Tibial nerve (tissue), 4 donors: Measurements from ENCODE around the gene ASXL3. TPM values are rescaled to one million over a fixed set of nuclear protein-coding genes. Genes with fewer than 3 reads are reported as not detected.

Experiments used
- DNase-seq, 2 donors: peaks; one replicate each; pipeline ENCODE4 v3.0.0-alpha.2; 2019; ENCODE audit warnings: low spot score in 2 of 2
- H3K27ac ChIP-seq, 4 donors: fragments of 200-600 bp; sonication (generic) in 3 of 4; one replicate each; pipeline ENCODE4 v1.5.1; 2017 to 2019; ENCODE audit warnings: mild to moderate bottlenecking in 1 of 4
- H3K27me3 ChIP-seq, 2 donors: fragments of 200-600 bp; sonication (generic) in 1 of 2; one replicate each; pipeline versions ENCODE4 v1.5.1 to v1.6.0; 2017 to 2019
- H3K36me3 ChIP-seq, 3 donors: fragments of 200-600 bp; sonication (generic); one replicate each; pipeline ENCODE4 v1.5.1; 2018 to 2019
- H3K4me1 ChIP-seq, 4 donors: fragments of 200-600 bp; sonication (generic) in 3 of 4; one replicate each; pipeline ENCODE4 v1.5.1; 2017 to 2019
- H3K4me3 ChIP-seq, 4 donors: fragments of 200-600 bp; sonication (generic) in 3 of 4; one replicate each; pipeline ENCODE4 v1.5.1; 2017 to 2019; ENCODE audit warnings: mild to moderate bottlenecking in 1 of 4, moderate library complexity in 1 of 4
- H3K9me3 ChIP-seq, 4 donors: fragments of 200-600 bp; sonication (generic) in 3 of 4; one replicate each; pipeline ENCODE4 v1.5.1; 2017 to 2019
- EP300 ChIP-seq, 2 donors: sonication (generic); formaldehyde crosslinking; IDR thresholded peaks; one replicate each; pipeline ENCODE4 v1.6.1; 2017; ENCODE audit warnings: antibody characterized with exemption in 2 of 2, mild to moderate bottlenecking in 1 of 2
- POLR2A ChIP-seq, 2 donors: fragments of 450-650 bp; IDR thresholded peaks; one replicate each; pipeline ENCODE4 v1.6.1; 2017; ENCODE audit warnings: antibody characterized with exemption in 2 of 2, mild to moderate bottlenecking in 2 of 2, moderate library complexity in 2 of 2
- WGBS, 2 donors: methylation state at CpG; one replicate each; pipeline ENCODE4 v1.1.5; 2018; 5-methylcytosine and 5-hydroxymethylcytosine counted together
- total RNA-seq, 4 donors: library from RNA; depleted of rRNA; stranded (reverse); fragments of >200 nt; gene quantifications; one replicate each; pipeline ENCODE4 v1.1.0, GENCODE V29; 2016
- TF ChIP-seq, protein P1 (sequence below), 5 experiments: fragments of 200-600 bp in 3 of 5; fragments of 450-650 bp in 2 of 5; sonication (generic) in 3 of 5; IDR thresholded peaks; one replicate each; pipeline ENCODE4 v1.5.1; 2016 to 2019; ENCODE audit warnings: antibody characterized with exemption in 5 of 5, mild to moderate bottlenecking in 3 of 5, moderate library complexity in 2 of 5

Gene ASXL3
- total RNA-seq, 4 donors from 2014 or later, result 3.7 to 7.2 (median 6.2) TPM

DNA sequence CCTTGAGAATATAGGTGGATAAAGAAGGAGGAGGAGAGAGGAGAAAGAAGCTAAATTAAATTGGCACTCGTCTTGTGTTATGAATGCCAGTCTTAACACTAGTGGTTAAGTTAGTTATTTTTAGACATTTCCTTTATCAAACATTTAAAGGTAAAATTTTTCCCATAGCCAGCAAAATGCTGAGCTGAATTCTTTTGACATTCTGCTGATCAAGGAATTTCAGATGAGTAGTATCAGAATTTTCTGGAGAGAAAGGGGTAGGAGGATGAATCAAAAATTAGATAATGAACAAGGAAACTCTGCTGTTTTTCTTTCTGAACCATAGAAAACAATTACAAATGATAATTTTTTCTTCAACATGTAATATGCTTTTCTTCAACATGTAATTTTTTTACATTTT is 52.5 kb downstream of the ASXL3 start:
- peaks cover 0 to under 1% (median 0%) of the 10 kb centered on the region in 4 donors for H3K4me1 ChIP-seq
- no peak for DNase-seq
- no peak overlapping the region for H3K4me3 ChIP-seq
- no peaks in the 10 kb centered on the region for H3K9me3 ChIP-seq
- no peaks in the 10 kb centered on the region for H3K36me3 ChIP-seq
- no peaks in the 10 kb centered on the region for H3K27me3 ChIP-seq
- no peak overlapping the region for H3K27ac ChIP-seq
- WGBS, 2 donors, result 86 to 88% methylated on average over 1 of the region's 1 CpG
- TF ChIP-seq, protein P1, sequence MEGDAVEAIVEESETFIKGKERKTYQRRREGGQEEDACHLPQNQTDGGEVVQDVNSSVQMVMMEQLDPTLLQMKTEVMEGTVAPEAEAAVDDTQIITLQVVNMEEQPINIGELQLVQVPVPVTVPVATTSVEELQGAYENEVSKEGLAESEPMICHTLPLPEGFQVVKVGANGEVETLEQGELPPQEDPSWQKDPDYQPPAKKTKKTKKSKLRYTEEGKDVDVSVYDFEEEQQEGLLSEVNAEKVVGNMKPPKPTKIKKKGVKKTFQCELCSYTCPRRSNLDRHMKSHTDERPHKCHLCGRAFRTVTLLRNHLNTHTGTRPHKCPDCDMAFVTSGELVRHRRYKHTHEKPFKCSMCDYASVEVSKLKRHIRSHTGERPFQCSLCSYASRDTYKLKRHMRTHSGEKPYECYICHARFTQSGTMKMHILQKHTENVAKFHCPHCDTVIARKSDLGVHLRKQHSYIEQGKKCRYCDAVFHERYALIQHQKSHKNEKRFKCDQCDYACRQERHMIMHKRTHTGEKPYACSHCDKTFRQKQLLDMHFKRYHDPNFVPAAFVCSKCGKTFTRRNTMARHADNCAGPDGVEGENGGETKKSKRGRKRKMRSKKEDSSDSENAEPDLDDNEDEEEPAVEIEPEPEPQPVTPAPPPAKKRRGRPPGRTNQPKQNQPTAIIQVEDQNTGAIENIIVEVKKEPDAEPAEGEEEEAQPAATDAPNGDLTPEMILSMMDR (IDR thresholded peaks at IDR 0.05), result no peak
- TF ChIP-seq EP300 (IDR thresholded peaks at IDR 0.05) (no peak), POLR2A (IDR thresholded peaks at IDR 0.05) (no peak)

DNA sequence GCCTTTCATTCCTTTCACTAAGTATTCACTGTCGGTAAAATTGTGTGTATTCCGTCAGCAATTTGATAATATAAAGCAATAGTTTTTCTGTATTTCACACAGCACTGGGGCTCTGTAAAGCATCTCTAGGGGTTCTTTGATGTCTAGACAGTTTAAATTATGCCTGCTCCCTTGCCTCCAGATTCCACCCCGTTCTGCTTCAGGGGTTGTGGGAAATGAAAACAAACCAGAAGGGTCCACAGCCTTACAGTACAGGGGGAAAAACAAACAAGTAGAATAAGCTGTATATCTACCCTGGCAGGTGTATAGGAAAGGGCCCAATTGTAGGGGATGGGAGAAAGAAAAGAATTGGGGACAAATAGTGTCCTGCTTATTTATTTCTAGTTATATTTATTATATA is 63.1 kb downstream of the ASXL3 start:
- WGBS, 2 donors, result 72 to 80% methylated on average over 3 of the region's 3 CpGs
- DNase-seq, result no peak
- TF ChIP-seq POLR2A (IDR thresholded peaks at IDR 0.05) (no peak), EP300 (IDR thresholded peaks at IDR 0.05) (no peak)
- TF ChIP-seq, protein P1 (IDR thresholded peaks at IDR 0.05), result no peak

DNA sequence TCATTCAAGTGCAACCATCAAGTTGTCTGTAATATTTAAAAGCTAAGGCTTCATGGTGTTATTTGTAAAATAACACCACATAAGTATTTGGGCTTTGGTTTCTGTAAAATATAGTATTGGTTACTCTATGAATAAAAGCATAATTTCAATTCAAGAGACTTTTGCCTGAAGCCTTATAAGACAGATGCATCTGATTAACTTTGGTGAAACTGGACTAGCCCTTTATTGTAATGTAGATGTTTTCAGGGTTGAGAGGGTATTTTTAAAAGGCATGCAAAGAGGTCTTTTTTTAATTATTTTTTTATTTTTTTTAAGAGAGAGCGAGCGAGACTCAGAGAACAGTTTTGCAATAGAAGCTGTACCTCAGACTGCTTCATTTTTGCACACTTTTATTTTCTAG is 66.5 kb downstream of the ASXL3 start:
- Histone ChIP-seq H3K27me3 (no peaks in the 10 kb centered on the region), H3K27ac (no peak overlapping the region), H3K4me1 (no peaks in the 10 kb centered on the region), H3K36me3 (no peaks in the 10 kb centered on the region), H3K9me3 (no peaks in the 10 kb centered on the region), H3K4me3 (no peak overlapping the region)
- DNase-seq, result no peak
- TF ChIP-seq, protein P1 (IDR thresholded peaks at IDR 0.05), result no peak
- no peak for TF ChIP-seq POLR2A (IDR thresholded peaks at IDR 0.05)
- no peak for TF ChIP-seq EP300 (IDR thresholded peaks at IDR 0.05)
- WGBS, 2 donors, result 82 to 88% methylated on average over 2 of the region's 2 CpGs

More for the DNA sequence above, 63.1 kb downstream of the ASXL3 start:
- H3K27ac ChIP-seq, result no peak overlapping the region
- no peaks in the 10 kb centered on the region for H3K27me3 ChIP-seq
- H3K9me3 ChIP-seq, result no peaks in the 10 kb centered on the region
- H3K4me3 ChIP-seq, result no peak overlapping the region
- H3K4me1 ChIP-seq, result no peaks in the 10 kb centered on the region
- no peaks in the 10 kb centered on the region for H3K36me3 ChIP-seq

DNA sequence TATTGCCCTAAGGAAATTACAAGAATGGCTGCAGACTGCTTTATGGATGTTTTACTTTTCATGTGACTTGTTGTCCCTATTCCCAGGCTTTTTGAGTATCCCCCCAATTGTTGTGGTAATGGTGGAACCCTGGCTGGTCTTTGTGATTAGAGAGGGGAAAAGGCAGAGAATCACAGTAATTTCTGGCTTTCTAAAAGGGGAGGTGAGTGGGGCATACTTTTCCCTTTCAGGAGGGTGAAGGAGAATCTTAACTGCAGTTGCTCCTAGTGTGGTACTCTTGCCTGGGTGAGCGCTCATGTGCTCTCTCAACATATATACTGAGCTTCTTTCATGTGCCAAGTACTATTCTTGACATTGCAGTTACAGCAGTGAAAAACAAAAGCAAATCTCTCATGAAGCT is 69.3 kb downstream of the ASXL3 start:
- no peaks in the 10 kb centered on the region for H3K9me3 ChIP-seq
- H3K27ac ChIP-seq, result no peak overlapping the region
- no peaks in the 10 kb centered on the region for H3K36me3 ChIP-seq
- no peaks in the 10 kb centered on the region for H3K4me1 ChIP-seq
- no peak overlapping the region for H3K4me3 ChIP-seq
- no peaks in the 10 kb centered on the region for H3K27me3 ChIP-seq
- no peak for DNase-seq
- 96% methylated on average over 1 of the region's 1 CpG for WGBS, 2 donors
- no peak for TF ChIP-seq POLR2A (IDR thresholded peaks at IDR 0.05)
- TF ChIP-seq, protein P1 (IDR thresholded peaks at IDR 0.05), result no peak
- TF ChIP-seq EP300 (IDR thresholded peaks at IDR 0.05), result no peak

DNA sequence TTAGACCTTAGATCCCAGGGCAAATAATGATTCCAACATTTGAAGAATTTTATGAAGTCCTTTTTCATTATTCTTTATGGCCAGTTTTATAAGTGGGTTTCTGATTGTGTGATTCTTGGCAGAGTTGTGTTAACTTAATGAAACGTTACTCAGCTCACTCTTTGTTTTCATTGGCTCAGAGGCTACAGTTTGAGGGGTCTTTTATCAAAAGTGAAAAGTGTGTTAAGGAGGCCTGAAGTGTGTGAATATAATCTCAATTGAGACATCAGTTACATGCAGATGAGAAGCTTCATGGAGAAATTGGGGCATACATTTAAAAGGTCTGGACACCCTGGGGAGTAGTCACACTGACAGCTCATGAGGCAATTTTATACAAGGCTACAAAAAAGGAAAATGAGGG is 74.6 kb downstream of the ASXL3 start:
- DNase-seq, result no peak
- WGBS, 2 donors, result 15 to 23% methylated on average over 1 of the region's 1 CpG
- no peaks in the 10 kb centered on the region for H3K36me3 ChIP-seq
- H3K27ac ChIP-seq, result no peak overlapping the region
- no peaks in the 10 kb centered on the region for H3K27me3 ChIP-seq
- TF ChIP-seq, protein P1 (IDR thresholded peaks at IDR 0.05), result no peak
- TF ChIP-seq POLR2A (IDR thresholded peaks at IDR 0.05) (no peak), EP300 (IDR thresholded peaks at IDR 0.05) (no peak)
- H3K9me3 ChIP-seq, result no peaks in the 10 kb centered on the region
- no peak overlapping the region for H3K4me3 ChIP-seq
- no peaks in the 10 kb centered on the region for H3K4me1 ChIP-seq
